GM12864 (cell line): ENCODE data around the gene ANAPC15.

Source experiments
- DNase-seq: peaks from one replicate; pipeline ENCODE4 v3.0.0-alpha.2; 2011; ENCODE audit warnings: low read depth
- H3K4me3 ChIP-seq: 2 replicates; pipeline ENCODE4 v1.5.1; 2011; ENCODE audit warnings: mild to moderate bottlenecking, low read depth, low read length, control low read depth
- TF ChIP-seq, protein P1 (sequence below): IDR thresholded peaks from 2 replicates; pipeline ENCODE4 v1.5.1; 2011; ENCODE audit warnings: low read depth, mild to moderate bottlenecking, moderate library complexity, low read length, control low read depth, inconsistent platforms; ENCODE audit errors: missing control alignments

ANAPC15 gene

DNA sequence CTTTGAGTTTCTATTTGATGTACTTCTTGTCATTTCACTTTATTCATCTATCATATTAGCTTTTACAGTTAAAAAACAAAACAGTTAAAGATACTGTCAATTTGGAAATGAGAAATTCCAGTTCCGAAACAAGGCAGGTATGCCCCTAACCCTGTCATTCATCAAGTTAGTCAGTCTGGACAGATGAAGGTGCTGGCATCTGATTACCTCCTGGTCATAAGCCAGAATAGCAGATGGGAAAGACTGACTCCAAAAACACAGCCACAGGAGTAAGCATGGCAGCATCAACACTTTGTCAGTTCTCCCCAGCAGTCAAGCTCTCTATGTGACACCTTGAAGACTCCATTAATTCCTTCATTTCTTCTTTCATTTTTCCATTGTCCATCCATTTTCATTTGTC is 27.5 kb downstream of the ANAPC15 start:
- no peak for DNase-seq
- TF ChIP-seq, protein P1, sequence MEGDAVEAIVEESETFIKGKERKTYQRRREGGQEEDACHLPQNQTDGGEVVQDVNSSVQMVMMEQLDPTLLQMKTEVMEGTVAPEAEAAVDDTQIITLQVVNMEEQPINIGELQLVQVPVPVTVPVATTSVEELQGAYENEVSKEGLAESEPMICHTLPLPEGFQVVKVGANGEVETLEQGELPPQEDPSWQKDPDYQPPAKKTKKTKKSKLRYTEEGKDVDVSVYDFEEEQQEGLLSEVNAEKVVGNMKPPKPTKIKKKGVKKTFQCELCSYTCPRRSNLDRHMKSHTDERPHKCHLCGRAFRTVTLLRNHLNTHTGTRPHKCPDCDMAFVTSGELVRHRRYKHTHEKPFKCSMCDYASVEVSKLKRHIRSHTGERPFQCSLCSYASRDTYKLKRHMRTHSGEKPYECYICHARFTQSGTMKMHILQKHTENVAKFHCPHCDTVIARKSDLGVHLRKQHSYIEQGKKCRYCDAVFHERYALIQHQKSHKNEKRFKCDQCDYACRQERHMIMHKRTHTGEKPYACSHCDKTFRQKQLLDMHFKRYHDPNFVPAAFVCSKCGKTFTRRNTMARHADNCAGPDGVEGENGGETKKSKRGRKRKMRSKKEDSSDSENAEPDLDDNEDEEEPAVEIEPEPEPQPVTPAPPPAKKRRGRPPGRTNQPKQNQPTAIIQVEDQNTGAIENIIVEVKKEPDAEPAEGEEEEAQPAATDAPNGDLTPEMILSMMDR: no peak

GRCh38 chr11:72084076-72084475 is 28.4 kb downstream of the ANAPC15 start:
- TF ChIP-seq, protein P1: no peak
- no peak overlapping the region for H3K4me3 ChIP-seq
- no peak for DNase-seq

More for the DNA sequence above, 27.5 kb downstream of the ANAPC15 start:
- no peak overlapping the region for H3K4me3 ChIP-seq

DNA sequence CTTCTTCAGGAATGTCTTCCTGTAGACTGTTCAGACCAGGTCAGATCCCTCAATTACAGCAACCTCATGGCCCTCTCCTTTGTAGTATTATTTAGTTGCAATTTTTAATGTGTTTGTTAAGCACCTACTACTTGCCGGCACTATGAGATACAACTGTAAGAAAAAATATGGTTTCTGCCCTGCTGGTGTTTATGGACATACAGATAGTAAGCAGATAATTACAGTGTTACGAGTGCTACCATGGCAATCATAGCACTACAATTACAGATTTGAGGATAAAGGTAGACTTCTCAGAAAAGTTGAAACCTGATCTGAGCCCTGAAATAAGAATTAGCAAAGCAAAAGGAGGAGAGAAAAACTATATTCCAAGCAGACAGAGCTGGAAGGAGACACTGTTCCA is 29.1 kb downstream of the ANAPC15 start:
- TF ChIP-seq, protein P1: no peak
- H3K4me3 ChIP-seq: no peak overlapping the region
- no peak for DNase-seq

DNA sequence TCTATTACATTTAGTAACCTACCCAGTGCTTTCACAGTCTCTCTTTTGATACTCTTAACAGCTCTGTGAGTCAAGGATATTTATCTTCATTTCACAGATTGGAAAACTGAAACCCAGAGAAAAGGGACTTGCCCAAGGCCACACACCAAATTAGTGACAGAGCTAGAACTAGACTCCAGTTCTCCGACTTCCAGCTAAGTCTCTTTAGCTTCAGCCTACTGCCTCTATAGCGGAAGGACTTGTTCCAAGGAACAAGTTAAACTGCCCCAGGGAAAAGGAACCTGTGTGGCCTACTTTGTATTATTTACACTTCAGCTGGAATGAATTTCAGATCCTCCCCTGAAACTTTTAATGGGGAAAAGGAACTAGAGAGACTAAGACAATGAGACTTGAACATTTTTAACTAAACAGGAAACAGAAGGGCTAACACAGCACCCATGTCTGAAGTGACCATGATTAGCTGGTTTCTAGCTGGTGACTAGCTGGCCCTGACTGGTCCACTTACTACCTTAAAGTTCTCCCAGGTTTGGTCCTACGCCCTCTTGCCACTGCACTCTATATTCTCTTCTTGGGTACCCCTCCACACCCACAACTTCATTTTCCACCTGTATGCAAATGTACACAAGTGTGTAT is 30.6 kb downstream of the ANAPC15 start:
- no peak overlapping the region for H3K4me3 ChIP-seq
- DNase-seq: no peak
- TF ChIP-seq, protein P1: no peak

GRCh38 chr11:72081184-72081644 is 31.3 kb downstream of the ANAPC15 start:
- peak overlapping the region; percentile 58 for H3K4me3 ChIP-seq
- TF ChIP-seq, protein P1: no peak
- DNase-seq: no peak

GRCh38 chr11:72080326-72081183 is 31.9 kb downstream of the ANAPC15 start, which contains the start of the genes LRRC51 and NUMA1:
Gene LRRC51, plus strand, starts transcription at chr11:72080850. Its CDS starts 8,234 bp downstream, at chr11:72089084.
Gene NUMA1, minus strand, starts transcription at chr11:72080542. Its CDS starts 44,599 bp downstream, at chr11:72035943.
- H3K4me3 ChIP-seq: peak within 1 kb of the TSS; percentile 83
- TF ChIP-seq, protein P1: no peak
- peak; percentile 99 for DNase-seq
